HG03108 (cell line): ENCODE measurements around the gene SLC35F3.
"Not testable (repeated sequence)": the region's sequence is repeated elsewhere in the genome, so short reads cannot be mapped to it uniquely, and the experiment has no call there.

Experiments used
- ATAC-seq: cut with Tn5 transposase; IDR thresholded peaks from one replicate; pipeline ENCODE4 v1.9.1; 2021; ENCODE audit warnings: moderate library complexity; ENCODE audit not compliant: unreplicated experiment

Gene SLC35F3

DNA sequence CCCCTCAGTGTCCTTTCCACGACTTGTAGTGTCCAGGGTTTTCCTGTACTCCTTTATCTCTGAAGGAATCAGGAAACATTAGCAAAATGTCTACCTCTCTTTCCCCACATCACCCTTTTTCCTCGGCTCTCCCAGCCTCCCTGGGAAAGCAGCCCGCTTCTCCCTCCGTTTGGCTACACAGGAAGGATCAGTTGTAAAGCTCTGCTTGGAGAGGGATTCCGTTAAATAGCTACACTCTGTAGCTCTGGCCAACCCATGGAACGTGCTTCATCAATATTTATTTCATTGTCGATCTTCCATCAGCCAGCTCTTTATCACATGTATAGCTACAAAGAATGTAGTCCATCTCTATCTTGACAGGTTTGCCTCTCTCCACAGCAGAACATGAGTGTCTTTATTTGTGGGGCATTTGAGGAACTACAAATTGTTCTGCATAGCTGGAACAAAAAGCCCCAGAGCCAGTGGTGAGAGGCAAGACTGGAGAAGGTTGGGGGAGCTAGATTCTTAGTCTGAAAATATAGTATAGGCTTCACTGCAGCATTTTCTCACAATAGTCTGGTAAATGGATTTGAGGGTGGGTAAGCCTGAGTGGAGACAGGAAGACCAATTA, 191.8 kb downstream of the SLC35F3 start:
- no peak for ATAC-seq

DNA sequence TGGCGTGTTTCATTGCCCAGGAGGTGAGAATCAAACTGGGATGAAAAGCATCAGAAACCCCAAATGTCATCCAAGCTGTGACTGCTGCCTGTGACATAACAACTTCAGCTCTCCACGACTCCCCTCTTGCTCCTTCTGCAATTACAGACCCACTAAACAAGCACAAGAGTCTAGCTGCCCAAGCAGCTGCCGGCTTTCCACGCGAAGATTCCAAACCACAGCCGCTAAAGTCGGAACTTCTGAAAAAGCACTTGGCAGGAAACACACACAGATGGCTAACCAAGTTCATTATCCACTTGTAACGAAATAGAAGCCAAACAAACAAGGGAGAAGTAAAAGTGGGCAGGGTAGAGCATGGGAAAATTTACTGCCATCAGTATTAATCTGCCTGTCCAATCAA, 198.1 kb downstream of the SLC35F3 start:
- ATAC-seq, result no peak

DNA sequence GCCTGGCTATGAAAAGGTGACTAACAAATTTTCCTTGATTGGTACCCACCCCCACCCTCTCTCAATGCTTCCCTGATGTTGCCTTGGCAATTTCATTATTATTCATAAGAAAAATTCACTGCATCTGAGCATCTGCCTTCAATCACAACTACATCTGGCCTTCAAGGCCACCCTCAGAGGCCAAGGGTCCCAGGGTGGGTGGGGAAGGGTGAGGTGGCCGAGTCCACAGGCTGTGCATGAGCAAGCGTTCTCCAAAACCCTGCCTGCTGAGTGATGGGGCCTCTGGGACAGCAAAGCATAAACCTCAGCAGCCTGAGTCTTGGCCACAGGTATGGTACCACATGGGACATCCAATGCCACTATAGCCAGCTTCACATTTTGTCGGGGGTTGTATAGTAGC, 198.7 kb downstream of the SLC35F3 start:
- ATAC-seq, result no peak

DNA sequence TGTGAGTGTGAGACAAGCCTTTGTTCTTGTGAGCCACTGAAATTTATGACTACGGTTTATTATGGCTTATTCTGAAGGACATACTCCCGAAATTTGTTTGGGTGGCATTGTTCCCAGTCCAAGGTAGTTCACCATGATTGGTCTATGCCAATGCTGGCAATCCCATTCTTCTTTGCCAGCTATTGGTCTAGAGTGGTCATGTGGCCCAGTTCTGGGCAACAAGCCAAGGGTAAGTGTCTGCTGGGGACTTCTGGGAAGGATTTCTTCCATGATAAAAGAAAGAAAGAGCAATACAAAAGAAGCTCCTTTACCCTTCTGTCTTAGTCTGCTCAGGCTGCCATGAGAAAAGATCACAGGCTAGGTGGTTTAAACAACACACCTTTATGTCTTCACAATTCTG, 201.6 kb downstream of the SLC35F3 start:
- no peak for ATAC-seq

DNA sequence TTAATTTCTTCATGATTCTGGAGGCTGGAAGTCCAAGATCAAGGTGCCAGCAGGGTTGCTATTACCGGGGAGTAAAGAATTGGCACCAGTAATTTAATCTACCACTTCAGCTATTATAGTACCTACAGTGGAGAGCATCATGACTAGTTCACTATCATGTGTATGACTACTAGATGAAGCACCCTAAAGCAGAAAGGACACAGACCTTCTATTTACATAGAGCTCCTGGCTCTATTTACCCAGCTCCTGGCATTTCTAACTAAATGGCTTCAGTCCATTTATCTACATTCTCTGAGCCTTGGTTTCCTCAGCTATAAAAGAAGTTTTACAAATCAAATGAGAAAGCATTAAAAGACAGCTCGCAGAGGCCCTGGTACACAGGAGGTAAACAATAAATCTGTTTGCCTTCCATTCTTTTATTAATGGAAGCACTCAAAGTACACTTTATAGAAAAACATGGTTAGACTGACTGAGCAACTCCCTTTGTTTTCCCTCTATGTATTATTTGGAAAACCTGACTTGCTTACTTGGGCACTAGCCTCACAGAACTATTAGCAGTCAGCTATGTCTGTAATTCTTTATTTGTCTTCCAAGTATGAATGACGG, 203.0 kb downstream of the SLC35F3 start:
- no peak for ATAC-seq

DNA sequence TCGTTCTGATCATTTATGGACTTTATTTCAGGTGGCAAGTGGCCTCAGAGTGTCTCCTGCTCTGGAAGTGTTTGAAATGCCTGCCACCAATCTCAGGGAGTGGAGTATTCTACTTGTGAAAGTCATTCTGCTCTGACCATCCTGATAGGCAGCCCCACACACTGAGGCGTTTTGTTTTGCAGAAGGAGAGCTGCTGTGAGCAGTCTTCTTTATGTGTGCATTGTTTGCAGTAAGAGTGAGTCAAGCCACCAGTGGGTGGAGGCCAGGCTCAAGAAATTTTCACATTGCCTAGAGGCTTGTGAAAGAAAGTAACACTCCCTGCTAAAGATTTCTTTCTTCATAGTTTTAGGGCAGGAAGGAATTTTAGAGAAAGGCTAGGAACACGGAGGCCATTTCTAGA, 204.4 kb downstream of the SLC35F3 start:
- no peak for ATAC-seq

DNA sequence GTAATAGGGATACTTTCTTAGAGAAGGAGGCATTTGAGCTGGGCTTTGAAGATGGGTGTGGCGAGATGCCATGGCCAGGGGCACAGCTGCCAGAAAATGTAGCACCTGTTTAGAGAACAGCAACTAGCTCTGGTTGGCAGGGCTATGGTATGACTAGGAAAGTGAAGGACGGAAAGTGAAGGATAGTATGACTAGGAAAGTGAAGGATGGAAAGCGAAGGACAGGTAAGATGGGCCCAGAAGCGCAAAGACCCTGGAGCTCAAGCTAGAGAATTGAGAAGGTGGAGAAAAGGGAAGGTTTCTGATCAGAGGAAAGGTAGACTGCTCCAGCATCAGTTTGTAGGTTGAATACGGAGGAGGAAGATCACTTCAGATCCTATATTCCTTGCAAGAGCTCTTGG, 205.4 kb downstream of the SLC35F3 start:
- no peak for ATAC-seq

DNA sequence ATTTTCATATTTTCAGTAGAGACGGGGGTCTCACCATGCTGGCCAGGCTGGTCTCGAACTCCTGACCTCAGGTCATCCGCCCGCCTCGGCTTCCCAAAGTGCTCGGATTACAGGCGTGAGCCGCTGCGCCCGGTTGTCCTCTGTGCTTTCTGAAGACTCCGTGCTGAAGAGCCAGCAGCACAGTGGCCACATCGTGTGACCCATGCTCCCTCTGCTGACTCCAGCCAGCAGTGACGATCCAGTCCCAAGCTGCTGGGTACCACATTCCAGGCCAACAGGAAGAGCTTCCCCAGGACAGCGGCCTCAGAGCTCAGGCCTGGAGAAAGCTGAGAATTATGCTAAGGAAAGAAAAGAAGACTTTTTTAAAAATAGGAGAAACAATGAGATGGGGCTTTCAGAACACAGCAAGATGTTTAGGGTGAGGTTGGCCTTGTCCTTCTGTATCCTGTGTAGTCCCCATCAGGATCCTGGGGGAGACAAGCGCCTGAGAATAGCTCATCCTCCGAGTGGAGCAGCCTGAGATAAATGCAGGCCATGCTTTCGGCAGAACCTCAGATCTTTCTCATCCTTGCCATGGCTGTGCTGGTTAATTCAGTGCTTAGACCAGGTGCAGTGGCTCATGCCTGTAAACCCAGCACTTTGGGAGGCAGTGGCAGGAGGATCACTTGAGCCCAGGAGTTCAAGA, 207.1 kb downstream of the SLC35F3 start:
- no peak for ATAC-seq

DNA sequence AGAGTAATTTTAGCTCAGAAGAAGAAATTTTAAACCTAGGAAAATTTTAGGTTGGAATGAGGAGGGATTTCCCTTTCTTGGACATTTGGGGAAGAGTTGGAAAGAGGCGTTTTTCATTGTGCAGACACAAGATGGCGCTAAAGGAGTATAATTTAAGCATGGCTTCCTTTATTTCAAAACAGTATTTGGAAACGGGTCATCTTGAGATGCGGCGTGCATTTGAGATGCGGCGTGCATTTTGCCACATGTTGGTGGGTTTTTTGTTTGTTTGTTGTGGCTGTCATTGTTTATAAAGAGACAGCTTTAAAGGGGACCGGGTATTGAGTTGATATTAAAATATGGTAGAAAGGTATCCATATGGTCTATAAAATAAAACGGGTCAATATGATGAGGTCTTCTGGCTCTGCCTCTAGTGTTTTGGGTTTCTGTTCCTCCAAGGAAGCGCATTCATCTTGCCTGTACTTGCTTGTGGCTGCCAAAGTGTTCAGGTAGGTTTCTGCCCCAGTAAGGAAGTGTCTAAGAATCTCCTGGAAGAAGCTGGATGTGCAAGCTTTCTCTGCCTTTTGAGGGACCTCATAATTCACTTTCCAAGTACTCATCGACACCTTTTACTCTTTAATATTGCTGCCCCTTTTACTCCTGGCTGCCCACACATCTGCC, 210.3 kb downstream of the SLC35F3 start:
- no peak for ATAC-seq

DNA sequence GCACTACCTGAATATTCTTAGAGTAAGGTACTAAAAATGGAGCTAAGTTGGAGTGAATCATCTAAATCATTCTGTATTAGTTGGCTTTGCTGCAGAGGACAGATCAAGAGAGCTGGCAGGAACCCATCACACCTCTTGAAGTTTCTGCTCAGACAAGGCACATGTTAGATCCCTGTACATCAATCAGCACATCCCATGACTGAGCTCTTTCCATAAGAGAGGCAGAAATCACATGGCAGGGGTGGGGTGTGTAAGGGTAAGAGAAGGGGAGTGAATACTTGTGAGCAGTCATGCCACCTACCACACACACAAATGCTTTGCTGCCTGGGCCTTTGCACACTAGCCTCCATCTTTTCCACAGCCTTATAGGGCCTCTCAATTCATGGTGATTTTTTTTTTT, 214.4 kb downstream of the SLC35F3 start:
- ATAC-seq, result no peak

DNA sequence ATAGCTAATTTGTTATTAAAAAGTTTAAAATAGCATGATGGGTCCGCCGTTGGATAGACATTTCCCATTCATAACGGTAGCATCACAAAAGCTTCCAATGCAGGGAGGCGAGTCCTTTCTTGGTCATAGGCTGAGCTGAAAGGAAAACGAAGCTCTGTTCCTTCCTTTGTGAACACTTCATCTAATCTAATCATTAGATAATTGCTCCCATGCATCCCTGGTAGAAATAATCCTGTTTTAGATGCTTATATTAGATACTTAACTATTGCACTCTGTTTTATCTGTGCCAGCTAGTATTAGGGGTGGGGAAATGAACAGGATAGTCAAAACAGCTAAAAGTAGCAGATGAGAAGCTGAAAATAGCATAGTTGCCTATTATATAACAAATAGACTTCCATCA, 215.0 kb downstream of the SLC35F3 start:
- no peak for ATAC-seq

DNA sequence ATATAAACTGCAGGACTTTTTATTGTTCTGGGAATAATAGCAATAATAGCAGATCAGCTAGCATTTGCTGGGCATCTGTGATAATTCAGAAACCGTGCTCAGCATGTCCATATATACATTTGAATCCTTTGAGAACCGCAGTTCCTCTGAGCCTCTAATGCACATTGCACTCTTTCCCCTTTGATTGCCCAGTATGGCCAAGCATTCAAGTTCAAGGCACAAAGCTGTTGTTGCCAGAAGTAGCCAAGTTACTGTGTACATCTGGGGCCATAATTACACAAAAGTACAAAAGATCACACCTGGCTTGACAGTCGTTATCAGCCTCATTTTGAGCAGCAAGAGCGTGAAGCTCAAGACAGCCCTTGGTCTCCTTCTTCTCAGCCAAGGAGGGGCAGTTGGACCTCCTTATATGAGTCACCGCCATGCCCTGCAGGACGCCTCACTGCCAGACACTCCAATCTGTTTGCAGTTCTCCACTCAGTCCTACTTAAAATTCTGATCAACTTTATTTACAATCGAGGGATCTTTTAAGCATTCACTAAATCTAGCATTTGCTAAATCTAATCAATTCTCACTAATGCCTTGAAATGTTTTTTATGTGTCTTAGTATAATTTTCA, 216.0 kb downstream of the SLC35F3 start:
- ATAC-seq, result no peak

DNA sequence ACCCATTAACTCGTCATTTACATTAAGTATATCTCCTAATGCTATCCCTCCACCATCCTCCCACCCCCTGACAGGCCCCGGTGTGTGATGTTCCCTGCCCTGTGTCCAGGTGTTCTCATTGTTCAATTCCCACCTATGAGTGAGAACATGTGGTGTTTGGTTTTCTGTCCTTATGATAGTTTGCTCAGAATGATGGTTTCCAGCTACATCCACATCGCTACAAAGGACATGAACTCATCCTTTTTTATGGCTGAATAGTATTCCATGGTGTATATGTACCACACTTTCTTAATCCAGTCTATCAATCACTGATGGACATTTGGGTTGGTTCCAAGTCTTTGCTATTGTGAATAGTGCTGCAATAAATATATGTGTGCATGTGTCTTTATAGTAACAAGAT, 217.2 kb downstream of the SLC35F3 start:
- ATAC-seq, result not testable (repeated sequence)

DNA sequence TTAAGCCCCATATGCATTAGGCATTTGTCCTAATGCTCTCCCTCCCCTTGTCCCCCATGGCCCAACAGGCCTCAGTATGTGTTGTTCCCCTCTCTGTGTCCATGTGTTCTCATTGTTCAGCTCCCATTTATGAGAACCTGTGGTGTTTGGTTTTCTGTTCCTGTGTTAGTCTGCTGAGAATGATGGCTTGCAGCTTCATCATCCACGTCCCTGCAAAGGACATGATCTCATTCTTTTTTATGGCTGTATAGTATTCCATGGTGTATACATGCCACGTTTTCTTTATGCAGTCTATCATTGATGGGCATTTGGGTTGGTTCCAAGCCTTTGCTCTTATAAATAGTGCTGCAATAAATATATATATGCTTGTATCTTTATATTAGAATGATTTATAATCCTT, 218.1 kb downstream of the SLC35F3 start:
- ATAC-seq, result not testable (repeated sequence)

DNA sequence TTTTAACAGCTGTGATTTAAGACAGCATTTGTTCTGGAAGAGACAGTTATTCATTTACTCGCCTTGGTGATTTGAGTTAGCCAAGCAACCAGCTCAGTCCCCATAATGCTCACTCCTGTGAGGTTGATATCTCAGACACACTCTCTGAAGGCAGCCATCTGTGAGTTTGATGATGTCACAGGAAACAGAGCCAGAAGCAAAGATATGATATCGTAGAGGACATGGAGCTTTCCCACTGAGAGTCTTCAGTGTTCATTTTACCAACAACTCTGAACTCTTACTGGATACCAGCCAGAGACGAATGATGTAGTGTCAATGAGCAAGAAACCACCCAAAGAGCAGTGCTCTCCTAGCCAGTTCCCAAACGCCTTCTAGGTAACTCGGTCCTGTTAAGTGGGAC, 219.4 kb downstream of the SLC35F3 start:
- ATAC-seq, result no peak

DNA sequence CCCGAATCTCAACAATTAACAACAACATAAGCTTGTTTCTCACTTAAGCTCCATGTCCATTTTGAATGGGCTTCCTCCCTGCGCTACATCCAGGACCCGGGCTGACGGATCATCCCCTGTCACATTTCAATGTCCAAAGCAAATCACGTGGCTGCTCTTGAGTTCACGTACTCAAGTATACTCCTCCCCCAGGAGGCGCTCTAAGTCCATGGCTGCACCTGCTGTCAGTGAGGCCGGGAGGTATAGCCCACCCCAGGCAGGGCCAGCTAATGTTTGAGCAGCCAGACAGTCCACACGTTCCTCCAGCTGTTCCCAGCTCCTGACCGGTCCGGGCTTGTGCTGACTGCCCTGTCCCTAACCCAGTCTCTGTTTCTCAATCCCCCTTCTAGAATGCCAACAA, 220.8 kb downstream of the SLC35F3 start:
- no peak for ATAC-seq

DNA sequence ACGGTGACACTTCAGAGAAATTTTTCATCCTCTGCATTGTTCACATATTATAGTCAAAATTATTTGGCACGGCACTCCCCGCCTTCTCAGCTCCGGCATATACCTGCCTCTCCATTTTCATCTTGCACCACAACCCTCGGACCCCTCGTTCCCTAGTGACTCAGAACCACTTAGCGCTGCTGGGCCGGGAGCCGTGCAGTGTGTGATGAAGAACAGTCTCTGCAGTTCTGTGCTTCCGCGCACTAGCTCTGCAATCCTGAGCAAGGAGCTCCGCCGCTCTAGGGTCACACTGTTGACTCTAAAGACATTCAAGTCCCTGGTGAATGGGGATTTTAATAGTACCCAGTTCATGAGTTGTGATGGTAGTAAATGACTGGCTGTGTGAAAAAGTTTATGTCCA, 221.2 kb downstream of the SLC35F3 start:
- no peak for ATAC-seq

DNA sequence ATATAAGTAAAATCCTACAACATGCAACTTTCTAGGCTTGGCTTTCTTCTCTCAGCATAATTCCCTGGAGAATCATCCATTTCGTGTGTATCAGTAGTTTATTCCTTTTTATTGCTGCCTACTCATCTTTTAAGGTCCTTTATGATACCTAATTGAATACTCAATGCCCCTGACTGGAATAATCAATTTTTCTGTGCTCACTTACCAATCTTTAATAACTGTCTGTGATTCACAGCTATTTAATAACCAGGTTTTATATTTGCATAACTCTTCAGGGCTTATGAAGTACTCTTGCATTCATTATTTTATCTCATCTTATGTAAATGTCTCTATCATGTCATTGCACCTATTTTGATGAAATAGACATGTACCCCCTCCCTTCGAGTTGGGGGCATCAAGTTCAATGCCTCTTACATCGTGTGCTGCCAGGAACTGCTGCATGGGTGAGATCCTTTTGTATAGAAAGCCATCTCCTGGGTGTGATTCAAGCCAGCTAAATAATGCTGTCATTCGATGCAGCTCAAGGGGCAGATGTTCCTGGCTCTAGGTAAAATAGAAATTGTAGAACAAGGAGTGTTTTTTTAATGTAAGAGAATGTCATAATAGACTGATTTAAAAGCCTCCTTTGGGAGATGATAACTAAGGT, 222.7 kb downstream of the SLC35F3 start:
- no peak for ATAC-seq

DNA sequence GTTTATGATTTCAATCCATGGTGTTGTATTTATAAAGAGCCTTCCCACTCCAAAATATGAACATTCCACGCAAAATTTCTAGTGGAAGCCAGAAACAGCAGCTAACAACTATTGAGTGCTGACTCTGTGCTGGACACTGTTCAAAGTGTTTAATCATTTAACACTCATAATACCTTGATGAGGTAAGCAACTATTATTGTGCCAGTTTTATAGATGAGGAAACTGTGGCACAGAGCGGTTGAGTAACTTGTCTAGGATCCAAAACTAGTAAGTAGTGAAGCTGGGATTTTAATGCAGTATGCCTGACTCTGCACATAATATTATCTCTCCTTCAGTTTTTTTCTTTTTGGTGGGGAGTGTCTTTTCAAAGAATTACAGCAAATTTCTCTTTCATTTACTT, 228.3 kb downstream of the SLC35F3 start:
- no peak for ATAC-seq

DNA sequence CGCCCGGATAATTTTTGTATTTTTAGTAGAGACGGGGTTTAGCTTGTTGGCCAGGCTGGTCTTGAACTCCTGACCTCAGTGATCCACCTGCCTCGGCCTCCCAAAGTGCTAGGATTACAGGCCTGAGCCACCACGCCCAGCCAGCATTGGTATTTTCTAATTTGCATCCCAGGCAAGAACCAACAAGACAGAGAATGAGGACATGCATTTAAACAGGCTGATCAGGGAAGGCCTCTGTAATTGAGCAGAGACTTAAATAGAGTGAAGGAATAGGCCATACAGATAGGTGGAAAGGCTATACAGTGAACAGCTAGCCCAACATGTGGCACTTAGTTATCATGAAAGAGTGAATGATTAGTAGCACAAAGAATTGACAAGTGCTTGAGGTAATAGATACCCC, 230.4 kb downstream of the SLC35F3 start:
- no peak for ATAC-seq

DNA sequence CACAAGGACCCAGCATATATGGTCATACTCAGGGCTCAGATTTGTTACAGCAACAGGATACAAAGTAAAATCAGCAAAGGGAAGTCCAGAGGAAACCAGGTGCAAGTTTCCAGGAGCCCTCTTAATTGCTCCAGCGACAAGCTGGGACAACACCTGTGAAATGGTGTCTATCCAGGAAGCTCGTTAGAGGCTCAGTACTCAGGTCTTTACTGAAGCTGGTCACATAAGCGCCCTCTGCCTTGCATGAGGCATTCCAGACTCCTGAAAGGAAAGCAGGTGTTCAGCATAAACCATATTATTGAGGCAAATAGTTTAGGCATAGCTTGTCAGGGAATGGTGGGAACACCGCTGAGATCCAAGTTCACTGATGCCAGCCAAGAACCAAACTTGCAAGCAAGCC, 231.0 kb downstream of the SLC35F3 start:
- ATAC-seq, result no peak
